Stimulated activated CD4-positive, alpha-beta T cell treated with anti-CD3 and anti-CD28 coated beads, TNF-alpha, amount 100 ng/mL, for 1 hour (primary cell): ENCODE measurements around the gene KDM5B.

Source experiments
- DNase-seq, 3 donors: peaks; one replicate each; pipeline ENCODE4 v3.0.0-alpha.2; 2020; ENCODE audit warnings: low read depth in 3 of 3, low spot score in 1 of 3

Gene KDM5B

GRCh38 chr1:202688401-202688800 is 119.8 kb downstream of the KDM5B start:
- DNase-seq, result no peak

GRCh38 chr1:202687798-202688197 is 120.4 kb downstream of the KDM5B start:
- no peak for DNase-seq

GRCh38 chr1:202687370-202687769 is 120.9 kb downstream of the KDM5B start:
- no peak for DNase-seq

DNA sequence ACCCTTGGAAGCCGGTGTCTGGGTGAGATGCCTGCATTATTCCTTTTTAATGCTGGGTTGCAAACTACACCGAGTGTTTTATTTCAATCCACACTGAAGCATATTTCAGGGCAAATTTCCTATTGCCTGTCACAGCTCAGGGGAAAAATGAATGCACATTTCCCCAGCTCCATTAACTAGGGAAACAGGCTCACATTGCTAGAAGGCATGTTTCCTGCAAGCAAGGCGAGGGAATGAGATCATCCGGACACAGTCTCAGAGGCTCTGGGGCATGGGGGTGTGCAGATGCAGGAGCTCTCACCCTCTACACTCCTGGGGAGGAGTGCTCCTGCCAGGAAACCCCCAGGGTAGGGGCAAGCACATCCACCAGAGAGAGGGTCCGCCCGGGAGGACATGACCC is 122.6 kb downstream of the KDM5B start:
- no peak for DNase-seq

GRCh38 chr1:202684716-202685115 is 123.5 kb downstream of the KDM5B start:
- no peak for DNase-seq

DNA sequence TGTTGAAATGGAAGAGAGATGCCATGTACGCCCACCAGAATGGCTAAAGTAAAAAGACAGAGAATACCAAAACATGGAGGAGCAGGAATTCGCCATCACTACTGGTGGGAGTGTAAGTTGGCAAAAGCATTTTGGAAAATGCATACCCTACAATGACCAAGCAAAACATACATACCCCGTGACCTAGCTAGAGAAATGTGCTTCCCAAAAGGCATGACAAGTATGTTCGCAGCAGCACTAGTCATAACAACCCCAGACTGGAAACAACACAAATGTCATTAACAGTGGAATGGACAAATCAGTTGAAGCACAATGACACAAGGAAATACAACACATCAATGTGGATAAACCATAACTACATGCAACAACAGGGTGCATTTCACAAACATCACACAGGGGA is 125.2 kb downstream of the KDM5B start:
- DNase-seq, result no peak

DNA sequence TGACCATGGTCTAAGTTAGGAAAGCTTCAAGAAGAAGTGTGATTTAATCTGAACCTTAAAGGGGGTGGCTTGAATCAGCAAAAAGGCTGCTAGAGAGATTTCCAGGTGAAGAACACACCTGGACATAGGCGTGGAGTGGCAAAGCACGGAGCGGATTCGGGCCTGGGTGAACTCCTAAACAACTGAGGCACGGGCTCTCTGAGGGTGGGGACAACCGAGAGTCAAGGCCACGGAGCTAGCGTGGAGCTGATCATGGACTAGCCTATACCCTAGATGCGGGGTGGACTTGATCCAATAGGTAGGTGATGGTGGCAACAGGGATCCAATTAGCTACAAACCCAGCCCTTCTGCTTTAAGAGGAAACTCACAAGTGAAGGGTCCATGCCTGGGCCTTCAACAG is 125.7 kb downstream of the KDM5B start:
- DNase-seq, result no peak

GRCh38 chr1:202681736-202682420 is 126.3 kb downstream of the KDM5B start:
- no peak for DNase-seq

GRCh38 chr1:202680586-202681352 is 127.5 kb downstream of the KDM5B start:
- DNase-seq, result no peak

GRCh38 chr1:202679406-202680177 is 128.6 kb downstream of the KDM5B start:
- DNase-seq, result no peak

DNA sequence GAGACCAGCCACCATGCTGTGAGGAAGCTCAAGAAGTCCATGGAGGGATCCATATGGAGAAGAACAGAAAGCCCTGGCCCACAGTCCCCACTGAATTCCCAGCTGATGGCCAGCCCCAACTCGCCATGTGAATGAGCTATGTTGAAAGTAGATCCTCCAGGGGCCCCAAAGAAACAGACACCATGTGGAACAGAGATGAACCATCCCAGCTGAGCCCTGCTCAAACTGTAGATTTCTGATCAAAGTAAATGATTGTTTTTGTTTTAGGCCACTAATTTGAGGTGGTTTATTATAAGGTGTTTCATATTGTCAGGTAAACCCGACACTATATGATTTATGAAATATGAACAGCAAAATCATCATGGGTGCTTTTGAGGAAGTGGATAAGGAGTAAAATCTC is 130.8 kb downstream of the KDM5B start:
- no peak for DNase-seq
